GM18951 (cell line): ENCODE results near the gene MAP4.
"Not testable (repeated sequence)": the region's sequence is repeated elsewhere in the genome, so short reads cannot be mapped to it uniquely, and the experiment has no call there.

Experiments used
- POLR2A ChIP-seq: IDR thresholded peaks from 4 replicates; pipeline ENCODE4 v1.6.1; 2011; ENCODE audit warnings: mild to moderate bottlenecking; ENCODE audit not compliant: insufficient read length, insufficient read depth; ENCODE audit errors: extremely low read depth
- in situ Hi-C: fragments of 300-500 bp; cut with MboI; formaldehyde crosslinking; loops from one replicate; pipeline ENCODE4 v1.12.0; 2022; ENCODE audit warnings: low sequenced_read_pairs, mixed read lengths, inconsistent platforms; ENCODE audit not compliant: unreplicated experiment

The MAP4 gene, protein sequence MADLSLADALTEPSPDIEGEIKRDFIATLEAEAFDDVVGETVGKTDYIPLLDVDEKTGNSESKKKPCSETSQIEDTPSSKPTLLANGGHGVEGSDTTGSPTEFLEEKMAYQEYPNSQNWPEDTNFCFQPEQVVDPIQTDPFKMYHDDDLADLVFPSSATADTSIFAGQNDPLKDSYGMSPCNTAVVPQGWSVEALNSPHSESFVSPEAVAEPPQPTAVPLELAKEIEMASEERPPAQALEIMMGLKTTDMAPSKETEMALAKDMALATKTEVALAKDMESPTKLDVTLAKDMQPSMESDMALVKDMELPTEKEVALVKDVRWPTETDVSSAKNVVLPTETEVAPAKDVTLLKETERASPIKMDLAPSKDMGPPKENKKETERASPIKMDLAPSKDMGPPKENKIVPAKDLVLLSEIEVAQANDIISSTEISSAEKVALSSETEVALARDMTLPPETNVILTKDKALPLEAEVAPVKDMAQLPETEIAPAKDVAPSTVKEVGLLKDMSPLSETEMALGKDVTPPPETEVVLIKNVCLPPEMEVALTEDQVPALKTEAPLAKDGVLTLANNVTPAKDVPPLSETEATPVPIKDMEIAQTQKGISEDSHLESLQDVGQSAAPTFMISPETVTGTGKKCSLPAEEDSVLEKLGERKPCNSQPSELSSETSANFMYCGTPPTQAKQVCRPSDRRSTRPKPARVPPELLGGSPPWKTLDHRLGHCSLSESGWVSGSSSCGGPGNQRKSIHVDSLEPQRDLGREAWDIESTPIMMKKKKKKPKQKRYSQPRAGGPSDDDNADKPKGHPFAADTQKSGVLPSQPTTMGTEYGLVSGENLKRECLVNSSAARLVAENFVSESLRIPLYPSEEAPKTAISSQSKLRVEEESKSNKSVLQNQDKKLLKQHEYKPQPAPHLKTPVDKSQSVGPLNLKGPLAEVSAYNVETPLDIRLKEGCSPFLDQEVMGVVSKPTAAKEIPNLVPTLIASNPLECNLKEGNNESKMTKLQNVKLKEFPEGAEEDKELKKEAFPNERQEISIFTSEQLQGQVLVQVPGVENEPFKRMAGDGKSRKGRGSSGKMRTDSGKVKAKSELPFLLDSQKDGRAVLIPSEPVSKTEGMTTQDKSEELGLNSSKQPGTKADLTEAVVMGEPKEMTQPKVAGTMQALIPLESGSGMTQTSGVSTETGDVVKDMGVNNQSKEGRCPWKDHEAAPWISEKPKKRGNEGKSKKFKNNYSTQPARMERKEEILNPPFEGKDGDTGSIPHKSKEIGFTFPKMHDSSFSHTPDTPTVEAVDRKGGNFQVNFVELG (N-terminal part only)

GRCh38 chr3:48016301-48016973 lies at the start of gene MAP4:
MAP4 (minus strand) TSS chr3:48016416; CDS start chr3:47998860, 17,556 bp downstream.
- in situ Hi-C loops = no loop called here

GRCh38 chr3:48065035-48065434 lies 48.8 kb upstream of the MAP4 start:
- in situ Hi-C loops = no loop called here
- TF ChIP-seq POLR2A = no peak

More at GRCh38 chr3:48016301-48016973, at the start of gene MAP4:
- TF ChIP-seq POLR2A = no peak

- in situ Hi-C loops = no loop called here
- TF ChIP-seq POLR2A = no peak
These were observed 48.1 kb upstream of the MAP4 start for GRCh38 chr3:48064292-48064829.

GRCh38 chr3:48061586-48061985 lies 45.4 kb upstream of the MAP4 start:
- in situ Hi-C loops = not testable (repeated sequence)

DNA sequence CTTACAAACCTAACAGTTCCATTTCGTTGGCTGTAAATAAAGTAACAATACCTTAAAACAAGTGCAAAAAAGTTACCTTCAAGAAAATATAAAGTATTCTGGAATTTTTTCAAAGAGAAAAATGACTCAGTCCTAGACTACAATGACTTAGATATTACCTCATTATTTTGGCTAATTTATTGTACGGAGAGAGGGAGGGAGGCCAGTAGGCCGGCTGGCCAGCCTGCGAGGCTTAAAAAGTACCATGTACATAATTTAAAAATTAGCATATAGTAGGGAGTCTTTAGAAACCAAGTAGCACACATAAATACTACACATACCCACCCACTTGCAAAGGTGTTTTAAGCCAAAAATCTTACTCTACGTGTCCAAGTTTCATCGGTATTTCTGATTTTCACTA lies 41.9 kb upstream of the MAP4 start:
- TF ChIP-seq POLR2A = no peak
- in situ Hi-C loops = no loop called here

GRCh38 chr3:48057521-48057920 lies 41.3 kb upstream of the MAP4 start:
- TF ChIP-seq POLR2A = no peak
- in situ Hi-C loops = no loop called here

DNA sequence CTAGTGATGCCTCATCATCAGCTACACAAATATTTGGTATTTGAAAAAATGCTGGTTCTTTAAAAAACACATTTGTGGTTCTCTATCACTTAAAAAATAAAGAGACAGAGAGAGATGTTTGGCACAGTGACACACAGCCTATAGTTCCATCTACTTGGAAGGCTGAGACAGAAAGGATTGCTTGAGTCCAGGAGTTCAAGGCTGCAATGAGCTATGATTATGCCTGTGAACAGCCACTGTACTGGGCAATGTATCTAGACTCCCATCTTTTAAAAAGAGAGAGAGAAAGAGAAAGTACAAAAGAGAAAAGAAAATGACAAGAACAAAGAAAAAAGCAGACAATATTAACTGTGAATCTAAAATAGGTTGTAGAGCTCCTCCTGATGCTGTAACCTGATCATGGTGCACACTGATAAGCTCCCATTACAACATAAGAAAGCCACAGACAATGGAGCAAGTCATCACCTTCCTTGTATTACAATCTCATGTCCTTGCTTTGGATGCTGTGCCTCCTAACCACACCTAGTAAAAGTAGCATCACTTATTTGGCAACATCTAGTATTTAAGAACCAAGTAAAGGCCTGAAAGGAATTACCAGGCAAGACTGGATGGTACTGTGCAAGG lies 31.7 kb upstream of the MAP4 start:
- no peak for TF ChIP-seq POLR2A
- in situ Hi-C loops = no loop called here

DNA sequence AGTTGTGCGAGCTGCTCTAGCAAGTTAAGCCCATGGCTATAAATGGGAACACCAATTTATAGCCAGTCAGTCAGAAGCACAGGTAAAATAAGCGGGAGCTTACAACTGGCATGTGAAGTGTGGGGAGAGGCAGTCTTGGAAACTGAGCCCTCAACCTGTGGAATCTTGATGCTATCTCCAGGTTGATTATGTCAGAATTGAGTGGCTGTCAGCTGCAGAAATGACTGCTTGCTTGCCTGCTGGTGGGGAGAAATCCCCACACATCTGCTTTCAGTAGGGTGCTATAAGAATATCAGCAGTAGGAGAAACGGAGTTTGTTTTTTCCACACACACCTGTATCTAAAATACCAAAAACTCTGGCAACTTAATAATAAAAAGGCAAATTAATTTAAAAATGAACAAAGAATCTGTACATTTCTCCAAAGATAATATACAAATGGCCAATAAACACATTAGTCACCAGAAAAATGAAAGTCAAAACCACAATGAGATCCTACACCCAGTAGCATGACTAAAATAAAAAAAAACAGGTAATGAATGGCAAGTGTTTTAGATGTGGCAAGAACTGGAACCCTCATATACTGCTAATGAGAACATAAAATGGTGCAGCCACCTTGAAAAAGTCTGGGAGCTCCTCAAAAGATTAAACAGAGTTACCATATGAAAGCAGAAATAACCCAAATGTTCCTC lies 26.0 kb upstream of the MAP4 start:
- no peak for TF ChIP-seq POLR2A
- in situ Hi-C loops = no loop called here

DNA sequence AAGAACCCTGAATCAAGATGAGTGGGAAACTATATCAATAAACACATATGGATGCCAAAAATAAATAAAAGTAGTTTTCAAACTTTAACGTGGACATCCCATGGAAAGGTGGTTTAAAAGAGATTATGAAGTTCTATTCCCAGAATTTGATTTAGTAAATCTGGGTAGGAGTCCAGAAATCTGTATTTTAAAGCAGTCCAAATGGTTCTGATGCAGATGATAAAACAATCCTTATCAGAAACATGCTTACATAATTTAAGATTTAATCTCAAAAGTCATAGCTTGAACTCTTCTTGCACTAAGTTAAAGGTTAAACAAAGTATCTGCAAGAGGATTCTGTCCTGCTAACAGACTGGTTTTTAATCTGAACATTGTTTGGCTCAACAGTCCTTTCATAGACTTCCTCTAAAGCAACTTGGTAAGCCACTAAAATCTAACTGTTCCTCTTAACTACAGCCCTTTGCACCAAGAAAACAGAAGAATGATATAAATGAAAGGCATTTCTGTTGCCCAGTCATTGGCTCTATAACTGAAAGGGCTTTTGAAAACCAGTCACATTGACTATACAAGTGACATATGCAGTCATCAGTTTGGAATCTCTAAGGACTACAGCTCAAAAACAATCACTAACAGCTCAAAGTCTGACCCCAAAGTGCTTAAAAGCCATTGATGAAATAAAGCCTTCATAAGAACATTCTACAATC lies 23.4 kb upstream of the MAP4 start:
- no peak for TF ChIP-seq POLR2A
- in situ Hi-C loops = no loop called here

GRCh38 chr3:48038971-48039481 lies 22.8 kb upstream of the MAP4 start:
- TF ChIP-seq POLR2A = no peak
- in situ Hi-C loops = no loop called here

DNA sequence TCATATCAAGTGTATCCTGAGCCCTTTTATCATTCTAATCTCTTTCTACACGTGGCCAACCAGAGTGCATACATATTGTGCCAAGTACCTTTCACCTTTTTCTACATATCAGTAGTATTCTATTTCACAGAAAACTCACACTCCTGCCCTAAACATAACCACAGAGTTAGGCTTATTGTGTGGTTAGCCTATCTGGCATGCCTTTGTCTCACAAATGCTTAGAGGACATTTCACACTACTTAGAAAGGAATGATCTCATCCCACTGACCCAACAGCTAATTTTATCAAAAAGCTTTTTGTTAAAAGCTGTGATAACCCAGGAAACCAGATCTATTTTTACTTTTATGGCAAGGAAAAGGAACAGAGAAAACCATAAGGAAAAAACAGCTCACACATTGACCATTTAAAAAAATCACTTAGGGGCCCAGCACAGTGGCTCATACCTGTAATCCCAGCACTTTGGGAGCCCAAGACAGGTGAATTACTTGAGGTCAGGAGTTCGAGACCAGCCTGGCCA lies 17.8 kb upstream of the MAP4 start:
- in situ Hi-C loops = no loop called here
- TF ChIP-seq POLR2A = no peak

DNA sequence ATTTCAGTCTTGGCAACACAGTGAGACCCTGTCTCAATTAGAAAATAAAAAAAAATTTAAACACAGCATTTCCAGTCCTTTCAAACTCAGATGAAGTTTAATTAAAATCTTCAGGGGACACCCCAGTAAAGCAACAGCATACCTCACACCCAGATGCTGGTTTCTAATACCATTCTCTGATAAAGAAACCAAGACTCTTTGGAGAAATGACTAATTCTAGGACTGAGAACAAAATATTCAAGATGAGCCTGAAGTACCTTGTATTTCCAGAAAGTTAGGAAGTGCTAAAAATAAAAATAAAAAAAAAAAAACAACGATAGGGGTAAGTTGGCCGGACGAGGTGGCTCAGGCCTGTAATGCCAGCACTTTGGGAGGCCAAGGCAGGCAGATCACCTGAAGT lies 14.0 kb upstream of the MAP4 start:
- no peak for TF ChIP-seq POLR2A
- in situ Hi-C loops = no loop called here
